DMS79 (cell line): ENCODE results near the gene LAMA3.
A peak's percentile ranks its signal among the peaks of the same experiment; 100 is the strongest.

ENCODE experiments used
- DNase-seq: peaks from one replicate; lab custom pipeline; 2025; lab: John Stamatoyannopoulos, UW

The LAMA3 gene

DNA sequence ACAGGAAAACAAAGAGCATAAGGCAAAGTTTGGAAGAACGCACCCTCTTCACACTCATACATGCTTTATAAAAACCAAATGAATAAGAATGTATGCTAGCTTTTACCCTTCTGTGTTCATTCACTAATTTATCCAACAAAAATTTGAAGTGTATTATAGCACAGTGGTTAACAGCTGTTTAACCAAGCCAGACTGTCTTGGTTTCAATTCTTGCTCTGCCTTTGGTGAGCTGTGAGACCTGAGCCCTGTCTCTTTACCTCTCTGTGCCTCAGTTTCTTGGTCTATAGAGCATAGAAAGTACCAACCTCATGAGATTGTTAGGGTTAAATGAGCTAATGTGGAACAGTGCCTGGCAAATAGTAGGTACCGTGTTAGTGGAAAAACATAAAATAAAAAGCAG lies 220.8 kb downstream of the LAMA3 start:
- no peak for DNase-seq

DNA sequence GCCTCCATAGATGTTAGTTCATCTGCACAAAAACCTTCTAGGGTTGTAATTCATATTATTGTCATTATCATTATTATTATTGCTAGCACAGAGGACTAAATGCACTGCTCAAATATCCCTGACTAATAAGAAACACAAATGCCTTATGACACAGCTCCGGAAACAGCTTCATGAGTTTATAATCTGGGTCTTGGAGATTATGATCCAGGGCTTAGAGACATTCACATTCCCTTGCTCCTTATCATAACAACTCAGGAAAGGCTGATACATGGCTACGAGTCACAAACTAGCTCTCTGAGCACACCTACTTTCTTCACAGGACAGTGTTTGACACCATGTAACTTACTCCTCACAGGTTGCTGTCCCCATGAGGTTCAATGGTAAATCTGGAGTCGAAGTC lies 223.1 kb downstream of the LAMA3 start:
- no peak for DNase-seq

DNA sequence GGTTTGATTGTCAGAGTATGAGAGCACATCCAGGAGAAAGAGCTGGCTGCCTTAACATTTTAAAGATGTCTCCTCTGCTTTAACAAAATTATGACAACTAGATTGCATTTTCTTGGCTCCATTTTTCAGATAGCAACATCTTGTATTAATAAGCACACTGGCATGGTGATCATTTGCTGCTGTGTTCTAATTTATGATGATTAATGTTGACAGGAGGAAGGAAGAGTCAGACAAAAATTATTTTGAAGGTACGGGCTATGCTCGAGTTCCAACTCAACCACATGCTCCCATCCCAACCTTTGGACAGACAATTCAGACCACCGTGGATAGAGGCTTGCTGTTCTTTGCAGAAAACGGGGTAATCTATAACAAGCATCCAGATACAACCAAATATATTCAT lies 227.1 kb downstream of the LAMA3 start:
- DNase-seq = no peak

DNA sequence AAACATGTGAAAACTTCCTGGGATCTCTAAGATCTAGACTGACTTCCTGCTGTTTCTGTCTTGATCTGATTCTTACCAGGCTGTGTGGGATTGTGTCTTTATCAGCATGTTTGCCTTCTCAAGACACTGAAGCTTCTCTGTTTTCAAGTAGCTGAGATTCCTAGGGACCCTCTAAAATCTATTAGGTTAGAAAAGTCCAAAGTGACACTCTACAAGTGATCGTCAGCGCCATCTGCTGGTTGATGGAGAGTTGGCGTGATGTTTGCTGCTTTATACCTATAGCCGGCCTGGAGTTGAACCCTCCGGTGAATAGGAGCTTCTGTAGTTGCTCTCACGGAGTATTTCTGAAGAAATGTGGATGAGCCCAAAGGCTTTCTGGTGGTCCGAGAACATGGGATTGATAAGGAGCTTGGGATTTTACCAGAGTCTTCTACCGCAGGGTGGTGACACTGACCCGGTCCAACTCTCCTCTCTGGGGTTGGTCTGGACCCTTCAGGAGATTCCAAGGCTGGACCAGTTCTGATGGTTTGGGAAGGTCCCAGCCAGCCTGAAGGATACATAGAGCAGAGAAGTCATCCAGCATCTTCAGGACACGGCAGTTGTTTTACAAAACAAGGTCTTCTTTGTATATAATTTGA lies 229.3 kb downstream of the LAMA3 start:
- DNase-seq = peak; percentile 7

DNA sequence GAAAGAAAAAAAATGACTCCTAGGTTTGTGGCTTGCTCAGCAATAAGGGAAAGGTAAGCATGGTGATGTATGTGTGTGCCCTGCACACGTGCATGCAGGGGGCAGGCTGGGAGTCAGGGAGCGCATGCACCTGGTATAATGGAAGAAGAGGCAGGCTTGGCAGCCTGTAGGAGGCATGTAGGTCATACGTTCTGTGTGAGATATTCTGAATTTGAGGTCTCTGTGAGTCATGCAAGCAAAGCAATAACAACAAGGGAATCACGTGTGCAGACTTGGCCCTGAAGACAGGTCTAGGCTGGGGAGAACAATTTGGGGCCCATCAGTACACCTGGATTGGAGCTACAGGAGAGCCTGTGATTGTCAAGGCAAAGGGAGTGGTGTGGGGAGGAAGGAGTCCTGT lies 230.8 kb downstream of the LAMA3 start:
- DNase-seq = no peak

DNA sequence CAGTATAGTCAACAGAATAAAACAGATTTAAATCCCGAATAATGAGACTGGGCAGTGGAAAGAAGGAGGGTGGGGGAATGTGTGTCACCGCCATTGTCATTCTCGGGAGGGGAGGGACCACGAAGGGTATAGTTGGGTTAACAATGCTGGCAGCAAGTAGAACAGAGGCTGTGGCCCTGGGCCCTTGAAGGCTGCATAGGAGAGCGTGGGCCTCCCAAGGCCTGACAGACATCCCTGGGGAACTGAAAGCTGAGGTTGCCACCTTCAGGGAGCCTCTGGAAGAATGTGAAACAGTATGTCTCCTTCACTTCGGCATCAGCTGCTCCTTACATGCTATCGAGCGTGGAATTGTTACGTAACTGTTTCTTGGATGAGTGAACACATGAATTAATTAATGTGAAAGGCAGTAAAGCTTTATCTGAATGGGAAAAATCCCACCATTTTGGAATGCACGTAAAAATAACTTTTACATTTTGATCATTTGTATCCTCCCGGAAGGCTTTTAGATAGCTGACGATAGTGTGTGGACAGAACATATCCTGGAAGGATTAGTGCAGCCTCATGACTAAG lies 232.5 kb downstream of the LAMA3 start:
- no peak for DNase-seq

DNA sequence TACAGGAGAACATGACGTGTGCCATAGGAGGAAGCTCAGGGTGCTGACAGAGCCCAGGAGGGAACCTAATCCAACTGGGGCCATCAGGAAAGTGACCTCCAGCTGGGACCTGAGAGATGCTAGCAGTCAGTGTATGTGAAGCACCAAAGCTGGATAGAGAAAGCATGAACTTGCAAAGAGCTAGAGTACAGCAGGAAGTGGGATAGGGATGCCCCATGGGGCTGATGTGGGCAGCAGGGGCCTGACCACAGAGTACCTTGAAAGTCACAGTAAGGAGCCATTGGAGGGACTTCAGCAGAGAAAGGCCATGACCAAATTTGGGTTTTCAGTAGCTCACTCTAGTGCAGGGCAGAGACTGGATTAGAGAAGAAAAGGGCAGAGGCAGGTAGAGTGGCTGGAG lies 233.7 kb downstream of the LAMA3 start:
- DNase-seq = no peak

DNA sequence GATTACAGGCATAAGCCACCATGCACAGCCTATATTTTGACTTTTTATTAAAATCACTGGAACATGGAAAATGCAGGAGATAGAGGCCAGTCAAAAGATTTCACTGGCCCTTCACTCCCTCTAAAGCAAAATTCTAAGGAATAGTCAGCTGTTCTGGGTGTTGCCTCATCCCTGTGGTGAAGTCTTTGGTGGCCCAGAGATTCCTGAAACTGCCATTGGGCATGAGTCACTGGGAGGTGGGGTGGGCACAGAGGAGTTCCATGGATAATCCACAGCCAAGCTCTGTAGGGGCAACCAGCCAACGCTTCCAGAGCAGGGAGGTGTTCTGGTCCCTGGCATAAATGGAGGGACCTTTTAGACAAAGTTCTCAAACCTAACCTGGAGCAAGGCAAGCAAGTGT lies 235.6 kb downstream of the LAMA3 start:
- no peak for DNase-seq

DNA sequence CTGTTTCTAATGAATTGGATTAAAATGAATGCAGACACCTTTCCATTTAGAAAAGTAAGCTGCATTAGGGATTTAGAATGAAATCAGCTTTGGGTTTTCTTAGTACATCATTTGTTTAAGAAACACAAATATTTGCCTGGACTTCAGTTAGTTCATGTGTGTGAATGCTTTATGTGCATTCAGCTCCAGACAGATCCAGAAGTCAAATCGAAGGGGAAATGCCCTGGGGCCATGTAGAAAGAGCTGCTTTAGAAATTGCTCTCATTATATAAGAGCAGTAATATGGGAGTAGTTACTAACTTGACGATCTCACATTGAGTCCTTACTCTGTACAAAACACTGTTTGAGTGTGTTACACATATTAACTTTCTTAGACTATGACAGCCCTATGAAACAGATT lies 237.3 kb downstream of the LAMA3 start:
- DNase-seq = no peak

DNA sequence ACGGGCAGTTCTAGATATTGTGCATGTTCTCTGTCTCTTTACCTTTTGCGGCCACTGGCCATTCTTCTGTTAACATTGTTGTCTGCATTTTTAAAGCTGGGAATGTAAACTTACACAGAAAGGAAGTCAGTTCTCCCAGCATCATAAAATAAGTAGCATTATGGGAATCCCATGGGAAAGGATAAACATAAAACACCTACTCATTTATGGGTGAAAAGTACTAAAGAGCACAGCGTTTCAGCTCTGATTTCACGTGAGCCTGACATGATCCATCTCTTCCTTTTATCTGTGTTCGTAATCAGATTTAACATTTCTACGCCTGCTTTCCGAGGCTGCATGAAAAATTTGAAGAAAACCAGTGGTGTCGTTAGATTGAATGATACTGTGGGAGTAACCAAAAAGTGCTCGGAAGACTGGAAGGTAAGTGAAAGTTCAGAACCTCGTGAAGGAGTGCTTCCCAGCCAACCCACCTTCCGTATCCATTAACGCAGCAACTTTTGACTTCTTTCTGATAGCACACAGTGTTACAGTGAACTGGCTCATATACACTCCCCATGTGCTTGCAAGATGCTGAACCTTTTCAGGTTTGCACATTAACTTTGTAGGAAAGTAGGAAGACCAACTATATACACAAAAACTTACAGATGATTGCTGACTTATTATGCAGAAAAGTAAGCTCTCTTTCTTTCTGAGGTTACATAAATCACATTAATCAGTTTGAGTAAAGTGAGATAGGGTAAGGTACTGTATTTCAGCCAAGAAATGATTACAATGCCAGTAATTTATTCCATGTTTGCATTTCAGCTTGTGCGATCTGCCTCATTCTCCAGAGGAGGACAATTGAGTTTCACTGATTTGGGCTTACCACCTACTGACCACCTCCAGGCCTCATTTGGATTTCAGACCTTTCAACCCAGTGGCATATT lies 238.8 kb downstream of the LAMA3 start:
- no peak for DNase-seq

DNA sequence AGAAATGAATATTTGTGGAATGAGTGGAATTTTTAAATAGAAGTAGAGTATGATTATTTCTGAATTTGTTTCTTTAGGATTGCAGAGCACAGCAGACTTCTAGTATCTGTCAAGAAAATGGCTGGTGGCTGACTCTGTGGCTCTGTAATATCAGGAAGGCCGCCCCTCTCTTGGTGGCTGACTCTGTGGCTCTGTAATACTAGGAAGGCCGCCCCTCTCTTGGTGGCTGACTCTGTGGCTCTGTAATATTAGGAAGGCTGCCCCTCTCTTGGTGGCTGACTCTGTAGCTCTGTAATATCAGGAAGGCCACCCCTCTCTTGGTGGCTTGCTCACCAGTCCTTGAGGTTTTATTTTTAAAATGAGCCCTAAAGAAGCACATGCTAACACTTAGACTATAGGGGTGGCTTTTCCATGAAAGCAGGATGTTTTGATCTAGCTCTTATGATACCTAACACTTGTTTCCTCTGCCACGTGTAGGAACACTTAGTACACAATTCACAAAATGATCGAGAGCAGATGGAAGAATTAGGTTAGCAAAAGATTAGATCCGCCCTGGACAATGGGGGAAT lies 240.2 kb downstream of the LAMA3 start:
- DNase-seq = no peak

DNA sequence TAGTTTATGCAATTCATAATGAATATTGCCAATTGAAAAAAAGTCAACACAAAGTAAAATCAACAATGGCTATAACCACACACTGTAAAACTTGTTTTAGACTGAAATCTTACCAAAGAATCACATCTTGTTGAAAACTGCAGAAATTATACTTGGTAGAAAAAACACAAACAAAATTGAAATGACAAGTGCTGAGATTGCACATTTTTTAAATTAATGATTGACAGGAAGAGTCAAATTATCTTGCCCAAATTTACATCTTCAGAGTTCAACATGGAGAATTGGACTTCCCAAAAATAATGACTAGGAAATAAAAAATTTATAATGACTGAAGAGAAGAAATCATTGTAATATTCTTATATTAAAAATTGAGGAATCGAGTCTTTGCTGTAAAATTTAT lies 240.7 kb downstream of the LAMA3 start:
- no peak for DNase-seq

DNA sequence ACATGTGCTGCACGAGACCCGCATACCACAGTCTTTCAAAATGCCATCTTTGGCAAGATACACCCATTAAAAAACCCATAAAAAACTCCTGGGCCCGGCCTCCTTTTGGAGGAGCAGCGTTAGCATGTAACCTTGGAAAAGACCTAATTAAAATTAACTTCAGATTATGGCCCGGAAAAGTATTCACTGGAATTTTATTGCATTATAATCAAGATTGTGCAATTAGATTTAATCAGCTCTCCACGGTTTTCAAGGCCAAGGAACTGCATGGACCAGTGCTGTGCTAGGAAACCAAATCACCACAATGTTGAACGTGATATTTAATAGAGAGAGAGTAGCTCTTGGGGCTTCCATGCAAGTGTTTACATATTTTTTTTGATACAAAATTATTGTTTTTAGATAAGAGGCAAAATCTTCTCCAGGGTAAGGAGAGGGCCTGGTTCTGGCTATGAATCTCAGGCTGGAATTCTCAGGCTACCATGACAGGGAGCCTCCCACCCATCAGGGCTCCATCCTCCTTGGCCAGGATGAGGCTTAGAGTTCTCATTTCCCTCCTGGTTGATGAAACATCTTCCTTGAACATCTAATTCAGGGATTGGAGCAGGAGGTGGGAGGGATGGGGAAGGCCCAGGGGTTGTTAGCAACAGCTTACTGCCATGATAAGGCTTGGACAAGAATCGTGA lies 243.3 kb downstream of the LAMA3 start:
- DNase-seq = no peak

DNA sequence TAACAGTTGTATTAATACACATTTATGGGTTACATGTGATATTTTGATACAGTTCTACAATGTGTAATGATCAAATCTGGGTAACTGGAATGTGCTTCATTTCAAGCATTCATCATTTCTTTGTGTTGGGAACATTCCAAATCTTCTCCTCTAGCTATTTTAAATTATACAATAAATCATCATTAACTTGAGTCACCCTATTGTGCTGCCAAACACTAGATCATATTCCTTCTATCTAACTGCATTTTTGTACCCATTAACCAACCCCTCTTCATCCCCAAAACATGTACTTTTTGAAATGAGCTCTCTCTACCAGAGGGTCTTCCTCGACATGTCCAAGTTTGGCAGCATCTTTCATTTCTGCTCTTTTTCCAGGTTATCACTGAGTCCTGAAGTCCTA lies 244.2 kb downstream of the LAMA3 start:
- no peak for DNase-seq

DNA sequence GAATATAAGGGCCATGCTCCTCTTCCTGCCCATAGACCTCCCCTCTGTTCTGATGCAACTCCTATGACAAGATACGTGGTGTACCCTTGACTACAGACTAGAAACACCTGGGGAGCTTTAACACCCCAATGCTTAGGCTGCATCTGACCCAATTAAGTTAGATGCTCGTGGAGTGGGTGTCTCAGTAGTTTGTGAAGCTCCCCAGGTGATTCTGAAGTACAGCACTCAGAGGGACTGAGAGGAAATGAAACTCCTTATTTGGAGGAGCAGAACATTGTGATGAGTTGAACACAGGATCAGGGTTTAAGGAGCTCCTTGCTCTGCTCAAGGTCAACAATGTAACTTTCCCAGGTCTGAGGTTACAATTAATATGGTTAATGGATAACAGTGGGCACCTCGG lies 245.0 kb downstream of the LAMA3 start:
- DNase-seq = no peak

DNA sequence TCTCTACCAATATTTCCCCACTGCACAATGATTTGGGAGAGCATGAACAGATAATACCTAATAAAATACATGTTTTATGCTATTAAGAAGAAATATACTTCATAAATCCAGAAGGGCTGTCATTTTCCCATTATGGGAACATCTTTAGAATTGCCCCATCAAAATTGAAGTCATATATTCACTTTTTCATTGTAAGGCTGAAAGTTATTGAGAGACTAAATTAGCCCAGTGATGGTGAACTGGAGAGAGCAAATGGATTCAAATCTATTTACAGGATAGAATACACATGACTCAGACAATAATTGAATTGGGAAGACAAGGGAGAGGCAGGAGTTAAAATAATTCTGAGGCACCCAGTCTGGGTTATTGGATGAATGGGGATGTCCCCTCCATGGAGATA lies 245.6 kb downstream of the LAMA3 start:
- no peak for DNase-seq

DNA sequence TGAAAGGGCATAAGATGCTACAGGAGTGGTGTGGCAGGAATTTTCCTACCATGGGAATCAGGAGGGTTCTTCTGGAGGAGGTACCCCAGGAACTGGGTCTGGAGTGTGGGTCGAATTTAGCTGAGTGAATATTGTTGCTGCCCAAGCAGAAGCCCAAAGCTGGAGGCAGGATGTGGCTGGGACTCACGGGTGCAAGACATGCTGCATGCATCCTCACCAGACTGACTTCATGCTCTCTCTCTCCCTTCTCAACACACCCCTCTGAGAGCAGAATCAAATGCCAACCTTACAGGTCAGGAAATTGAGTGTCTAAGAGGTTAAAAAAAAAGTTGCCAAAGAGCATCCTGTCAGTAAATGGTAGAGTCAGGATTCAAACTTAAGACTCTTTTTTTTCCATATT lies 246.6 kb downstream of the LAMA3 start:
- DNase-seq = no peak

DNA sequence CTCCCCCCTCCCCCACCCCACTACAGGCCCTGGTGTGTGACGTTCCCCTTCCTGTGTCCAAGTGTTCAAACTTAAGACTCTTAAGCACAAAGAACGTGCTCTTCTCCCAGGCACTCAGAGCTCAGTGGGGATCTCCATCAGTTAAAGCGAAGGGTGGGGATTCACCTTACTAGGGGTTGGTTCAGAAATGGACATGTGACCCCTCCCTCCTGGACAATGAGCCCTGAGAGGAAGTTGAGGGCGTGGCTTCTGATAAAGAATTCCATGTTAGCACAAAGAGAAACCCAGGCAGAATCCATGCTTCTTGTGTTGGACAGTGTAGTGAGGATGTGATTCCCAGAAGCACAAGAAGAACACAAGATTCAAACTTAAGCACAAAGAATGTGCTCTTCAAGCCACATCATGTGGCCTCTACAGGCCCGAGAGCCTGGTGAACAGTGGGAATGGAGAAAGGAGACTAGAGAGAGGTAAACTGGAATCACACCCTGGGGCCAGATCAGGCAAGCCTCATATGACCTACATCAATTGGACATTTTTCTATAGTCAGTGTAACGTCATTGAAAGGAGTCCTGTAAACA lies 247.2 kb downstream of the LAMA3 start:
- no peak for DNase-seq

DNA sequence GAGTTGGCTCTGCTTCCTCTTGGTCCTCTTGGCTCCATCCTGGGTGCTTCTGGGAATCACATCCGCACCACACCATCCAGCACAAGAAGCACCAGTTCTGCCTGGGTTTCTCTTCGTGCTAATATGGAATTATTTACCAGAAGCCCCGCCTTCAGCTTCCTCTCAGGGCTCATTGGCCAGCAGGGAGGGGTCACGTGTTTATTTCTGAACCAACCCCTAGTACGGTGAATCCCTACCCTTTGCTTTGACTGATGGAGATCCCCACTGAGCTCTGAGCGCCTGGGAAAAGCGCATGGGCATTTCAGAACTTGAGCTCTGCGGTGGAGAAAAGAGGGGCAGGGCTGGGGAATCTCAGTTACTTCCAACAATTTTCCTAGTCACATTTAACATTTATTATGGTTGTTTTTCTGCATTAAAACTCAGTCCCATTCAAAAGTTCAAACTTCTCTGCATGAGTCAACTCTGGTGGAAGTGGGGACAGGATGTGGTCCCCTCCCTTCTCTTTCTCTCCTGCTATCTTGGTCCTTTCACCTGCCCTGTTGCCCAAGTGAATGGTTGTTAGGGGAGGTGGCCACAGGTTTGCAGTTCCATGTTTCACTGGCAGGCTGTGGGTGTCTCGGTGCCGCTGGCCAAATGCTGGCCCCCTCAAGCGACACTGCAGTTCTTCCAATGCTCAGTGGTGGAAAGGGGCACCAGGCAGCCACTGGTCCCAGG lies 248.9 kb downstream of the LAMA3 start:
- no peak for DNase-seq

DNA sequence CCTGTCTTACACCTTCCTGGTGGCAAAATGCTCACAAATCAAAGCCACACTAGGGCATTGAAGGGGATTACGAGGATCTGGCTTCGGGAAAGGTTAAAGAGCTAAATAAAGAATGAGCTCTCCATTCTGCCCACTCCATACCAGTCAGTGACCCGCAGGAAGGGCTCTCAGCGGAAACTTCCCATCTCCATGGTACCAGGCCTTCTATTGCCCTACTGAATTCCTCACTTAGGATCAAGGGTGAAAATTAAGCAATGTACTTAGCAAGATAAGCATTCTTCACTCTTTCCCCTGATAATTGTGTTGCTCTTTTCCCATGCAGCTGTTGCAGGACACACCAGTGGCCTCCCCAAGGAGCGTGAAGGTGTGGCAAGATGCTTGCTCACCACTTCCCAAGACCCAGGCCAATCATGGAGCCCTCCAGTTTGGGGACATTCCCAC lies 249.7 kb downstream of the LAMA3 start:
- DNase-seq = no peak

DNA sequence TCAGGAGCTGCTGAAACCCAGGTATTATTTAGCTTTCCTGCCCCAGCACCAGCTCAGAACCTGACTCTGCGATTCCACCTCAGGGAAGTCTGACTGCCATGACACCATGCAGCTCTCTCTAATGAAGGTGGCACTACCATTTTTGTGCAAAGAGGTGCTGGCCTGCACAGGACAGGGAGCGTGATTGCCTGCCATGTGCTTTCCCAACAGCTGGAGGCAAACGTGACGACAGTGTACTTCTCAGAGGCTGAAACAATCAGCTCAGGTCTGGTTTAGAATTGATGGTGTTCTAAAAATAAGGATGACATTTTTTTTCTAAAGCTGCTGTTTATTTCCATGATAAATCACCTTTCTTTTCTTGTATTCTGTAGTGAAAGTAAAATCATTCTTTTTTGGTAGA lies 250.1 kb downstream of the LAMA3 start:
- no peak for DNase-seq
